BJ (cell line): ENCODE results near the gene RESP18. TPM values are rescaled to one million over a fixed set of nuclear protein-coding genes. Genes with fewer than 3 reads are reported as not detected.

Experiments
- CTCF ChIA-PET: fragments of 350-600 bp; formaldehyde crosslinking; extraction: SDS; loops from one replicate; lab custom pipeline; 2021; ENCODE audit warnings: antibody characterized with exemption, inconsistent platforms; lab: Yijun Ruan, JAX
- POLR2A ChIA-PET: fragments of 300-600 bp; sonication (Branson Sonifier 250); formaldehyde crosslinking; extraction: SDS; loops from one replicate; lab custom pipeline; 2021; ENCODE audit warnings: antibody characterized with exemption; lab: Charles Lee
- DNase-seq: peaks from one replicate; pipeline ENCODE4 v3.0.0-alpha.2; 2011; ENCODE audit warnings: low read depth
- H3K27me3 ChIP-seq: 2 replicates; pipeline ENCODE4 v1.6.0; 2011; ENCODE audit warnings: low read length; ENCODE audit not compliant: control insufficient read depth, insufficient read depth
- H3K36me3 ChIP-seq: 2 replicates; pipeline ENCODE4 v1.5.1; 2011; ENCODE audit warnings: low read length; ENCODE audit not compliant: control insufficient read depth, insufficient read depth
- H3K4me3 ChIP-seq: 2 replicates; pipeline ENCODE4 v1.5.1; 2011; ENCODE audit warnings: low read depth, mild to moderate bottlenecking, control low read depth, low read length
- polyA plus RNA-seq: library from polyadenylated mRNA; depleted of rRNA; stranded (reverse); fragments of >200 nt; gene quantifications from 2 replicates; pipeline ENCODE4 v1.2.3, GENCODE V29; 2011
- TF ChIP-seq, protein P1 (sequence below): IDR thresholded peaks from 2 replicates; pipeline ENCODE4 v1.5.1; 2011; ENCODE audit warnings: low read depth, mild to moderate bottlenecking, control low read depth, inconsistent platforms, low read length, moderate library complexity; ENCODE audit not compliant: insufficient read depth

RESP18 gene
- polyA plus RNA-seq, 1 experiment, result not detected

DNA sequence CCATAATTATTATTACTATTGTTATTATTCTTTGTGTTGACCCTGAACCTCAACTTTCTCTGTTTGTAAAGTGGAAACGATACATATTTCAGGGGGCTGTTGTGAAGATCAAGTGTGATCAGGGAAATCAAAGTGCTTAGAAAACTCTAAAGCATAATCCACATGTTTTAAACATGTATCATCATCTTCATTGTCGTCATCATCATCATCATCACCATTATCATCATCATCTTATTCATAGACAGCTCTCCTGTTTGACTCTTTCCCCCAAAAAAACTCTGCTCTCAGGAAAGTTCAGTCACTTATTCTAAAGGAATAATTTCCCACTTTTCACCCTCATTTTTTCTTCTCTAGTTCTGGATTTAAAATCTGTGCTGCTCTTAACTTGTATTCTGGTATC is 28.3 kb downstream of the RESP18 start:
- ChIA-PET POLR2A (no interaction called here), CTCF (interaction anchor here (0.6 to 20.7 kb wide), 3 partner anchors 9 to 138 kb away, joined by 3 to 403 read pairs (median 12); partner anchors contain the start of gene DNAJB2)
- peaks cover 14% of the 10 kb centered on the region for H3K27me3 ChIP-seq
- DNase-seq, result no peak
- H3K36me3 ChIP-seq, result no peaks in the 10 kb centered on the region
- TF ChIP-seq, protein P1, sequence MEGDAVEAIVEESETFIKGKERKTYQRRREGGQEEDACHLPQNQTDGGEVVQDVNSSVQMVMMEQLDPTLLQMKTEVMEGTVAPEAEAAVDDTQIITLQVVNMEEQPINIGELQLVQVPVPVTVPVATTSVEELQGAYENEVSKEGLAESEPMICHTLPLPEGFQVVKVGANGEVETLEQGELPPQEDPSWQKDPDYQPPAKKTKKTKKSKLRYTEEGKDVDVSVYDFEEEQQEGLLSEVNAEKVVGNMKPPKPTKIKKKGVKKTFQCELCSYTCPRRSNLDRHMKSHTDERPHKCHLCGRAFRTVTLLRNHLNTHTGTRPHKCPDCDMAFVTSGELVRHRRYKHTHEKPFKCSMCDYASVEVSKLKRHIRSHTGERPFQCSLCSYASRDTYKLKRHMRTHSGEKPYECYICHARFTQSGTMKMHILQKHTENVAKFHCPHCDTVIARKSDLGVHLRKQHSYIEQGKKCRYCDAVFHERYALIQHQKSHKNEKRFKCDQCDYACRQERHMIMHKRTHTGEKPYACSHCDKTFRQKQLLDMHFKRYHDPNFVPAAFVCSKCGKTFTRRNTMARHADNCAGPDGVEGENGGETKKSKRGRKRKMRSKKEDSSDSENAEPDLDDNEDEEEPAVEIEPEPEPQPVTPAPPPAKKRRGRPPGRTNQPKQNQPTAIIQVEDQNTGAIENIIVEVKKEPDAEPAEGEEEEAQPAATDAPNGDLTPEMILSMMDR, result no peak
- no peak overlapping the region for H3K4me3 ChIP-seq

DNA sequence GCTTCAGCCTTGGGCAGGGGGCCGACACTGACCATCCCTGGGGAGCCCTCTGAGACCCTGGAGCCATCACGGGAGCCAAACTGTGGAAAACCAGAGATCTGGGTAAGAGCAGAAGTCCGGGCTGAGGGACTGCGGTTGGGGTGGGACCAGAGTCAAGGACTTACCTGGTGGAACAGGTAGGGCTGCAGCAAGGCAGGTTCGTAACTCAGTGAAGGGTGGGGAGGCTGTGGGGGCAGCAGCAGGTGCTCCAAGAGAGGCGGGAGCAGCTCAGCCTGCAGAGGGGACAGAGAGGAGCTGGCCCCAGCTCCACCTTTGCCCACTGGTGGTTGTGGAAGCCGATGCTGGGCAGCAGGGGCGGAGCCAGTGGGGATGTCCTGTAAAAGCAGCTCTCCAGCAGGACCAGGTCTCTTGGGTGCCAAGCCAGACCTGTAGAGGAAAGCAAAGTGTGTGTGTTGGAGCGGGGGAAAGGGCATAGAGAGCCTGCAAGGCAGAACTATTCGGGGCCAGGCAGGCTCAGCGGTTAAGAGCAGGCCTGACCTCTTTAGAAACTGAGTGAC is 30.1 kb downstream of the RESP18 start:
- ChIA-PET CTCF (interaction anchor here (1.8 to 20.7 kb wide), 3 partner anchors 8 to 144 kb away, joined by 5 to 403 read pairs (median 105); partner anchors contain the start of genes DNAJB2 and NHEJ1), POLR2A (no interaction called here)
- TF ChIP-seq, protein P1, result no peak
- Histone ChIP-seq H3K27me3 (peaks cover 14% of the 10 kb centered on the region), H3K4me3 (no peak overlapping the region), H3K36me3 (no peaks in the 10 kb centered on the region)
- no peak for DNase-seq

DNA sequence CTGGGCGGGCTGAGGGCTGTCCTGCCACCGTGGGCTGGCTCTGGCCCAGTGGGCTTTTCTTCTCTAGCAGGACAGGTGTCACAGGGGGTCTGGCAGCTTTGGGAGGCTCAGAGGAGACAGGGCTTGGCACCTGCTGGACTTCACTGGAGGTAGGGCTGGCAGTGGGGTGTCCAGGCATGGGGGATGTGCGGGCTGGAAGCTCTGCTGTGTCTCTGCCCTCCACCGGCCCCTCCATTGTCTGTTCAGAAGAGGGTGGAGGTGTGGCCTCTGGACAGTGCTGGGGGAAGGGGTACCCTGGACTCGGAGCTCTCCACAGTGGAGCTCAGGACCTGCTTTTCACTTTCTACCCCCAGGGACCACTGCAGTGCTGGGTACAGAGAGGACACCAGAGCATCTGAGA is 32.5 kb downstream of the RESP18 start:
- ChIA-PET POLR2A (no interaction called here), CTCF (interaction anchor here (0.9 to 20.7 kb wide), 15 partner anchors 8 to 305 kb away, joined by 3 to 403 read pairs (median 6); partner anchors contain the start of genes ABCB6, CNPPD1, DNAJB2 and NHEJ1)
- Histone ChIP-seq H3K36me3 (no peaks in the 10 kb centered on the region), H3K27me3 (peaks cover 14% of the 10 kb centered on the region), H3K4me3 (no peak overlapping the region)
- no peak for DNase-seq
- TF ChIP-seq, protein P1, result no peak

GRCh38 chr2:219299372-219299760 is 33.2 kb downstream of the RESP18 start:
- ChIA-PET POLR2A (interaction anchor here (0.5 kb wide), 1 partner anchor 46 kb away, joined by 5 read pairs; the partner anchor contains the start of gene TUBA4B), CTCF (interaction anchor here (0.7 to 20.7 kb wide), 27 partner anchors 9 to 224 kb away, joined by 3 to 403 read pairs (median 5); partner anchors contain the start of genes ABCB6, ANKZF1, ATG9A and CNPPD1)
- Histone ChIP-seq H3K27me3 (peaks cover 14% of the 10 kb centered on the region), H3K36me3 (no peaks in the 10 kb centered on the region), H3K4me3 (no peak overlapping the region)
- no peak for DNase-seq
- TF ChIP-seq, protein P1, result no peak

- TF ChIP-seq, protein P1, result peak; percentile 99
- no peak for DNase-seq
- Histone ChIP-seq H3K36me3 (no peaks in the 10 kb centered on the region), H3K27me3 (peaks cover 14% of the 10 kb centered on the region), H3K4me3 (no peak overlapping the region)
- POLR2A ChIA-PET, result interaction anchor here (0.5 kb wide), 1 partner anchor 46 kb away, joined by 5 read pairs; the partner anchor contains the start of gene TUBA4B
- CTCF ChIA-PET, result interaction anchor here (0.7 to 20.7 kb wide), 26 partner anchors 10 to 224 kb away, joined by 3 to 403 read pairs (median 5); partner anchors contain the start of genes ABCB6, ANKZF1, ATG9A and CNPPD1
Observed at GRCh38 chr2:219298759-219299371, 33.7 kb downstream of the RESP18 start.
